HUES64 (cell line): ENCODE data around the gene ROBO4.

Source experiments
- H3K27ac ChIP-seq: 2 replicates; pipeline ENCODE4 v1.7.0; 2013; ENCODE audit warnings: low read depth, low read length, inconsistent platforms
- H3K27me3 ChIP-seq: 2 replicates; pipeline ENCODE4 v1.6.1; 2013; ENCODE audit warnings: mild to moderate bottlenecking, low read length; ENCODE audit not compliant: insufficient read depth
- H3K36me3 ChIP-seq: 2 replicates; pipeline ENCODE4 v1.6.1; 2013; ENCODE audit warnings: mild to moderate bottlenecking, low read length; ENCODE audit not compliant: insufficient read depth
- H3K4me1 ChIP-seq: 2 replicates; pipeline ENCODE4 v1.6.1; 2013; ENCODE audit warnings: mild to moderate bottlenecking, low read length, moderate library complexity; ENCODE audit not compliant: insufficient read depth
- H3K4me3 ChIP-seq: 2 replicates; pipeline ENCODE4 v1.5.1; 2013; ENCODE audit warnings: mild to moderate bottlenecking, low read length, moderate library complexity
- H3K9ac ChIP-seq: 2 replicates; pipeline ENCODE4 v1.6.1; 2013; ENCODE audit warnings: mild to moderate bottlenecking, low read depth, low read length
- H3K9me3 ChIP-seq: 2 replicates; pipeline ENCODE4 v1.6.1; 2013; ENCODE audit warnings: low read depth, low read length; ENCODE audit not compliant: insufficient read depth
- WGBS: fragments of 150-250, 120-280 bp; methylation state at CpG from one replicate; pipeline ENCODE4 v1.1.7; 2013; ENCODE audit warnings: missing lambda C conversion rate; 5-methylcytosine and 5-hydroxymethylcytosine counted together

Gene ROBO4

GRCh38 chr11:124868331-124869274, 29.1 kb downstream of the ROBO4 start:
- no peaks in the 10 kb centered on the region for H3K9me3 ChIP-seq
- H3K4me3 ChIP-seq, result peak overlapping the region; percentile 24; the same call in 1 of the 2 replicates
- peaks cover 100% of the 10 kb centered on the region for H3K27me3 ChIP-seq
- 17% methylated on average over 63 of the region's 63 CpGs for WGBS
- H3K9ac ChIP-seq, result no peak overlapping the region
- 0 out of 2 replicates have a peak, but pooled peaks cover under 1% of the 10 kb centered on the region for H3K4me1 ChIP-seq
- no peak overlapping the region for H3K27ac ChIP-seq
- H3K36me3 ChIP-seq, result no peaks in the 10 kb centered on the region

GRCh38 chr11:124867700-124868099, 30.0 kb downstream of the ROBO4 start:
- Histone ChIP-seq H3K36me3 (no peaks in the 10 kb centered on the region), H3K9ac (no peak overlapping the region), H3K27ac (no peak overlapping the region), H3K27me3 (peaks cover 100% of the 10 kb centered on the region), H3K4me1 (0 out of 2 replicates have a peak, but pooled peaks cover 4% of the 10 kb centered on the region), H3K9me3 (no peaks in the 10 kb centered on the region), H3K4me3 (no peak overlapping the region)
- 10% methylated on average over 8 of the region's 8 CpGs for WGBS

GRCh38 chr11:124865902-124866851, 31.5 kb downstream of the ROBO4 start:
- H3K4me3 ChIP-seq, result peak overlapping the region; percentile 17
- H3K9me3 ChIP-seq, result no peaks in the 10 kb centered on the region
- H3K9ac ChIP-seq, result no peak overlapping the region
- H3K4me1 ChIP-seq, result 0 out of 2 replicates have a peak, but pooled peaks cover 4% of the 10 kb centered on the region
- H3K27ac ChIP-seq, result no peak overlapping the region
- H3K27me3 ChIP-seq, result peaks cover 100% of the 10 kb centered on the region
- WGBS, result 3% methylated on average over 62 of the region's 62 CpGs
- no peaks in the 10 kb centered on the region for H3K36me3 ChIP-seq

GRCh38 chr11:124865181-124865901, 32.3 kb downstream of the ROBO4 start, which contains the start of gene ROBO3:
Gene ROBO3 (plus strand): TSS chr11:124865432. CDS start chr11:124865578, 146 bp downstream.
- Histone ChIP-seq H3K27ac (no peak within 1 kb of the TSS), H3K4me1 (0 out of 2 replicates have a peak, but pooled peaks cover 4% of the 10 kb centered on the region), H3K9ac (no peak within 1 kb of the TSS), H3K27me3 (peaks cover 100% of the 10 kb centered on the region), H3K4me3 (peak within 1 kb of the TSS; percentile 17), H3K36me3 (no peaks in the 10 kb centered on the region), H3K9me3 (no peaks in the 10 kb centered on the region)
- 4% methylated on average over 53 of the region's 53 CpGs for WGBS

GRCh38 chr11:124864892-124865180, 32.8 kb downstream of the ROBO4 start:
- Histone ChIP-seq H3K27me3 (peaks cover 100% of the 10 kb centered on the region), H3K27ac (no peak overlapping the region), H3K4me1 (0 out of 2 replicates have a peak, but pooled peaks cover 4% of the 10 kb centered on the region), H3K9ac (no peak overlapping the region), H3K4me3 (no peak overlapping the region), H3K9me3 (no peaks in the 10 kb centered on the region), H3K36me3 (no peaks in the 10 kb centered on the region)
- 5% methylated on average over 9 of the region's 9 CpGs for WGBS

GRCh38 chr11:124864176-124864891, 33.3 kb downstream of the ROBO4 start:
- Histone ChIP-seq H3K27me3 (peaks cover 100% of the 10 kb centered on the region), H3K4me3 (no peak overlapping the region), H3K27ac (no peak overlapping the region), H3K9ac (no peak overlapping the region), H3K9me3 (no peaks in the 10 kb centered on the region), H3K36me3 (no peaks in the 10 kb centered on the region), H3K4me1 (0 out of 2 replicates have a peak, but pooled peaks cover 4% of the 10 kb centered on the region)
- WGBS, result 23% methylated on average over 17 of the region's 18 CpGs

- H3K36me3 ChIP-seq, result no peaks in the 10 kb centered on the region
- H3K9me3 ChIP-seq, result no peaks in the 10 kb centered on the region
- peaks cover 100% of the 10 kb centered on the region for H3K27me3 ChIP-seq
- no peak overlapping the region for H3K4me3 ChIP-seq
- H3K27ac ChIP-seq, result no peak overlapping the region
- 0 out of 2 replicates have a peak, but pooled peaks cover 4% of the 10 kb centered on the region for H3K4me1 ChIP-seq
- H3K9ac ChIP-seq, result no peak overlapping the region
- WGBS, result 9% methylated on average over 5 of the region's 9 CpGs
Observed at GRCh38 chr11:124863826-124864165, 33.9 kb downstream of the ROBO4 start.

- peak overlapping the region; percentile 31 for H3K4me3 ChIP-seq
- no peak overlapping the region for H3K9ac ChIP-seq
- no peak overlapping the region for H3K27ac ChIP-seq
- 3% methylated on average over 30 of the region's 31 CpGs for WGBS
- H3K9me3 ChIP-seq, result no peaks in the 10 kb centered on the region
- 0 out of 2 replicates have a peak, but pooled peaks cover 4% of the 10 kb centered on the region for H3K4me1 ChIP-seq
- no peaks in the 10 kb centered on the region for H3K36me3 ChIP-seq
- peaks cover 100% of the 10 kb centered on the region for H3K27me3 ChIP-seq
Observed at GRCh38 chr11:124863137-124863825, 34.4 kb downstream of the ROBO4 start.

GRCh38 chr11:124861670-124862069, 36.0 kb downstream of the ROBO4 start:
- Histone ChIP-seq H3K27ac (no peak overlapping the region), H3K27me3 (peaks cover 88% of the 10 kb centered on the region), H3K36me3 (no peaks in the 10 kb centered on the region), H3K4me3 (no peak overlapping the region), H3K9ac (no peak overlapping the region), H3K4me1 (0 out of 2 replicates have a peak, but pooled peaks cover 4% of the 10 kb centered on the region), H3K9me3 (no peaks in the 10 kb centered on the region)
- WGBS, result 84% methylated on average over 3 of the region's 4 CpGs
